ENCODE results near the gene ANK3.

The ANK3 gene

GRCh38 chr10:60369547-60369930 lies 20.1 kb downstream of the ANK3 start:
- in situ Hi-C loops (cut with MboI; ENCODE audit: low pct_unique_long_range_greater_than_20kb, low sequenced_read_pairs, unreplicated experiment) = no loop called here
- DNase-seq (ENCODE audit: low spot score) = no peak
- TF ChIP-seq CTCF (IDR thresholded peaks at IDR 0.05; ENCODE audit: extremely low read depth, insufficient read depth, missing control alignments) = no peak

GRCh38 chr10:60368875-60369546 lies 20.7 kb downstream of the ANK3 start:
- in situ Hi-C loops (cut with MboI; ENCODE audit: low pct_unique_long_range_greater_than_20kb, low sequenced_read_pairs, unreplicated experiment) = no loop called here

GRCh38 chr10:60367901-60368300 lies 21.8 kb downstream of the ANK3 start:
- in situ Hi-C loops (cut with MboI; ENCODE audit: low pct_unique_long_range_greater_than_20kb, low sequenced_read_pairs, unreplicated experiment) = no loop called here
- no peak for TF ChIP-seq CTCF (IDR thresholded peaks at IDR 0.05; ENCODE audit: extremely low read depth, insufficient read depth, missing control alignments)
- no peak for DNase-seq (ENCODE audit: low spot score)

More at GRCh38 chr10:60368875-60369546, 20.7 kb downstream of the ANK3 start:
- no peak for TF ChIP-seq CTCF (IDR thresholded peaks at IDR 0.05; ENCODE audit: extremely low read depth, insufficient read depth, missing control alignments)
- no peak for DNase-seq (ENCODE audit: low spot score)

- in situ Hi-C loops (cut with MboI; ENCODE audit: low pct_unique_long_range_greater_than_20kb, low sequenced_read_pairs, unreplicated experiment) = no loop called here
These were observed 22.2 kb downstream of the ANK3 start for GRCh38 chr10:60367431-60367830.

GRCh38 chr10:60367024-60367423 lies 22.7 kb downstream of the ANK3 start:
- in situ Hi-C loops (cut with MboI; ENCODE audit: low pct_unique_long_range_greater_than_20kb, low sequenced_read_pairs, unreplicated experiment) = no loop called here
- TF ChIP-seq CTCF (IDR thresholded peaks at IDR 0.05; ENCODE audit: extremely low read depth, insufficient read depth, missing control alignments) = no peak
- no peak for DNase-seq (ENCODE audit: low spot score)

More at GRCh38 chr10:60367431-60367830, 22.2 kb downstream of the ANK3 start:
- DNase-seq (ENCODE audit: low spot score) = no peak
- TF ChIP-seq CTCF (IDR thresholded peaks at IDR 0.05; ENCODE audit: extremely low read depth, insufficient read depth, missing control alignments) = no peak

- TF ChIP-seq CTCF (IDR thresholded peaks at IDR 0.05; ENCODE audit: extremely low read depth, insufficient read depth, missing control alignments) = no peak
- no peak for DNase-seq (ENCODE audit: low spot score)
- in situ Hi-C loops (cut with MboI; ENCODE audit: low pct_unique_long_range_greater_than_20kb, low sequenced_read_pairs, unreplicated experiment) = no loop called here
These were observed 26.5 kb downstream of the ANK3 start for GRCh38 chr10:60363187-60363586.

All from GM13977 (cell line).